NK-92 treated with Interleukin-12 subunit alpha and Interleukin-12 subunit beta, amount 100 ng/mL, for 24 hours (cell line): ENCODE data around the gene PTP4A1.
"Not testable (repeated sequence)": the region's sequence is repeated elsewhere in the genome, so short reads cannot be mapped to it uniquely, and the experiment has no call there.

ENCODE experiments used
- DNase-seq: peaks from one replicate; lab custom pipeline; 2025; lab: John Stamatoyannopoulos, UW

The PTP4A1 gene

DNA sequence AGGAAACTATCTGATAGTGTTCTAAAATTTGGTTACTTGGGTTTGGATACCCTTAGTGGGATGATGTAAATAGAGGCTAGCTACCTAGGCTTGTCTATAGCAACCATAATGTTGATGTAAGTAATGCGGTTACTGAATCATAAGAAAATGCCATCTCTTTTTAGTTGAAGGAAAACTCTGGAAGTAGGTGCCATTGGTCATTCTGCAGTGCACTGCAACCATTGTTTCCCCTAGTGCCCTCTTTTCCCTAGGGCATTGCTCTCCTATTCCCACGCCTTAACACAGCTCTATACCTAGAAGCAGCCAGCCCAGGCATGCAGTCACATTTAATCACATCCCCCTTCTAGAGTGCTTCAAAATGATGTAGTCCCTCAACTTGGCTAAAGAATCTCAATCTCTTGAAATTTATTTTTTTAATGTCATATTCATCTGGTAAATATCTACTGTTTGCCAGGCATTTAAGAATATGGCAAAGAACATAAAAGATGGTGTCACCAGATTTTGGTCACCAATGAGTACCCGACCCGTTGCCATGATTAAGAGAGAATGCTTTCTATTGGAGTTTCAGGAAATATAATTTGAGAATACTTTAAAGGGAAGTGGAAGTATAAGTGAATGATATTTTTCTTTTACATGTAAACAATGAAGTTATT is 10.4 kb downstream of the PTP4A1 start:
- DNase-seq = no peak

GRCh38 chr6:63584125-63584514 is 11.8 kb downstream of the PTP4A1 start:
- DNase-seq = no peak

DNA sequence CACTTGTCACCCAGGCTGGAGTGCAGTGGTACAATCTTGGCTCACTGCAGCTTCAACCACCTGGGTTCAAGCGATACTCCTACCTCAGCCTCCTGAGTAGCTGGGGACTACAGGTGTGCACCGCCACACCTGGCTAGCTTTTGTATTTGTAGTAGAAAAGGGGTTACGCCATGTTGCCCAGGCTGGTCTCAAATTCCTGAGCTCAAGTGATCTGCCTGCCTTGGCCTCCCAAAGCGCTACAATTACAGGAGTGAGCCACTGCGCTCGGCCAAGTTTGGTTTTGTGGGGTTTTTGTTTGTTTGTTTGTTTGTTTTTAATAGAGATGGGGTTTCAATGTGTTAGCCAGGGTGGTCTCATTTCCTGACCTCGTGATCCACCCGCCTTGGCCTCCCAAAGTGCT is 12.3 kb downstream of the PTP4A1 start:
- DNase-seq = no peak

DNA sequence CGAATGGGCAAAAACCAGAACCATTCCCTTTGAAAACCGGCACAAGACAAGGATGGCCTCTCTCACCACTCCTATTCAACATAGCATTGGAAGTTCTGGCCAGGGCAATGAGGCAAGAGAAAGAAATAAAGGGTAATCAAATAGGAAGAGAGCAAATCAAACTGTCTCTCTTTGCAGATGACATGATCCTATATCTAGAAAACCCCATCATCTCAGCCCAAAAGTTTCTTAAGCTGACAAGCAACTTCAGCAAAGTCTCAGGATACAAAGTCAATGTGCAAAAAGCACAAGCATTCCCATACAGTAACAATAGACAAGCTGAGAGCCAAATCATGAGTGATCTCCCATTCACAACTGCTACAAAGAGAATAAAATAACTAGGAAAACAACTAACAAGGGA is 13.4 kb downstream of the PTP4A1 start:
- DNase-seq = not testable (repeated sequence)

GRCh38 chr6:63589952-63590411 is 17.7 kb downstream of the PTP4A1 start:
- no peak for DNase-seq

DNA sequence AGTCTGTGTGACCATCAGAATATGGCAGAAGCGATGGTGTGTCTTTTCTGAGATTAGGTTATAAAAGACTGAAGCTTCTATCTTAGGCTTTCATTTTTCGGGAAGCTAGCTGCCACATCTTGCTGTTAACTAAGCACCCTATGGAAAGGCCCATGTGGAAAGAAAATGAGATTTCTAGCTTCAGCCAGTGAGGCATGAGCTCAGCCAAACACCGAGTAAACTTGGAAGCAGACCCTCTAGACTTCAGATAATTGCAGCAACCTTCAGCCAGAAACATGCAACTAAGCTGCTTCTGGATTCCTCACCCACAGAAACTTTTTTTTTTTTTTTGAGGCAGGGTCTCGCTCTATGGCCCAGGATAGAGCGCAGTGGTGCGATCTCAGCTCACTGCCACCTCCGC is 20.6 kb downstream of the PTP4A1 start:
- DNase-seq = no peak

DNA sequence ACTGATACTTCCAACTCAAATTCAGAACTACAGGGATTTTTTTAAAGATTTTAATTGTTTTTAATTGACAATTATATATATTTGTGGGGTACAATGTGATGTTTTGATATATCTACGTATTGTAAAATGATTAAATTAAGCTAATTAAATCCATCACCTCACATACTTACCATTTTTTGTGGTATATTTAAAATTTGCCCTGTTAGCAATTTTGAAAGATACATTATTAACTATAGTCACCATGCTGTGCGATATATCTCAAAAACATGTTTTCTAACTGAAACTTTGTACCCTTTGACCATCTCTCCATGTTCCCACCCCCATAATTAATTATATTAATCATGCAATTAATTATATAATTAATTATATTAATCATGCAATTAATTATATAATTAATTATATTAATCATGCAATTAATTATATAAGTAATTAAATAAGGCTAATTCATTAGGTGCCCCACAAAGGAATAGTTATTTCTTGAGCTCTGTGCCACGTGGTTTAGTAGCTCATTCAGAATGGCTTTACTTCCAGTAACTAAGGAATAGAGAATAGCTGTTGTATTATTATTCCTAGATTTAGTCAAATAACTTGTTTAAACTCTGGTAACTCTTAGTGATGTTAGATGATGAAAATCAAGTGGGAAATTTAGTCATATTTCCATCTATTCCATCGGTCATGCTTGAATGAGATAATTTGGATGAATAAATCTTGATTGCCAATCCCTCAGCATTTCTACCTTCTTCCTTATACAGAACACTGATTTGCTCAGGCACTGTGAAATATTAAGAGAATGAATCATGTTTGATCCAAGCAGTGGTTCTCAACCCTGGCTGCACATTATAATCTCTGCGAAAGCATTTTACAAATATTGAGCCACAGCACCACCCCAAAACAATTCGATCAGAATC is 25.1 kb downstream of the PTP4A1 start:
- DNase-seq = no peak

DNA sequence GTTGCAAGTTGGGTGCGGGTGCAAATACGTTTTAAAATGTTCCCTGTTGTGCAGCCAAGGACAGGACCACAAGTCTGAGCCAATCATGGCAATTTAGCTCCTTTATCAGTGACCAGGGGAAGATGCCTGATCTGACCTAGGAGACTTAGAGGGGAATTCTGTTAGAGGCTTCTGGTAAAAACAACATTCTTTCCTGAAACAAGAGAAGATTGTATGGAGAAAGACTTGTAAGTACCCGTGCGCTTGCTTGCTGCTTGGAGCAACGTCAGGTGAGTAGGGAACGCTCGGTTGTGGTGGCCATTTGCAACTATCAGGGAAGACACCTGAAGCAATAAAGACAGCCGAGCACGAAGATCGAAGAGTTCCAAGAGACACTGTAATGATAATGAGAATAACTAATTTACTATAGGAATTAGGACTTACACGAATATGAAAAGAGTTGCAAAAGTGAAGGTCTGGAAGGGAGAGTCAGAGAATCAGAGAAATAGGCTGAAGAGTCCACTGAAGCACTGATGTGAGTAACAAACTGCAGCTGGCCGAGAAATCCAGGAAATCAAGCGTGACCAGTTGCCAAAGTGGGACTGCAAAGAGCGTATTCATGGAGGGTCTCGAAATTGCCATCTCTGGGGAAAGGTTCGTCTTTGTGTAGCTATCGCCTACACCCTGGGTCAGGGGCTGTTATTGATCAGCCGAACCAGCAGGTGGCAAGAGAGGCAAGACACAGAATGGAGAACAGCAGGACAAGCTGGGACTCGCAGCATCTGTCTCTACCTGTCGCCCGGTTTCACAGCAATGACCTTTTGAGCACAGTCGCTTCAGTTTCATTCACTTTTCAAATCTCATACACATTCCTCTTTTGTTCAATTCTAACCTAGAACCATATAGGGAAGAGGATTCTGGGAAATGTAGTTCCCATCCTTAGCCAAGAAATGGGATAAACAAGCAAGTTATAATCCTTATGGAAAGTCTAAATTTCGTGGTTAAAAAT is 26.1 kb downstream of the PTP4A1 start:
- peak; percentile 48 for DNase-seq

DNA sequence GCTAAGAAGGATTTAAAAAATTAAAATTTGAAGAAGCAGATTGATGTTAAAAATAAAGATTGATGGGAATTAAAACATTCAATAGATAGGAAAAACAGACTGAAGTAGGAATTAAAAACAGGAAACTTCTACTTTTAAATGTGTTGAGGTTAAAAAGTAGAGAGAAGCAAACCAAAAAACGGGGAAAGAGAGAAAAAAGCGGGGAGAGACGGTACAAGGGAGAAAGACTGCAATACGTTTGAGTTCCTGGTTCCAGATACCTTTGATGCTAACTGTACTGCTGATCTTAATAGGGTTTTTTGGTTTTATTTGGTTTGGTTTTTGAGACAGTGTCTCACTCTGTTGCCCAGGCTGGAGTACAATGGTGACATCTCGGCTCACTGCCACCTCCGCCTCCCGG is 27.0 kb downstream of the PTP4A1 start:
- DNase-seq = no peak

- DNase-seq = no peak
These were observed 27.9 kb downstream of the PTP4A1 start for GRCh38 chr6:63600136-63600535.

GRCh38 chr6:63609231-63609630 is 37.0 kb downstream of the PTP4A1 start:
- DNase-seq = no peak

GRCh38 chr6:63610944-63611343 is 38.7 kb downstream of the PTP4A1 start:
- DNase-seq = no peak

- DNase-seq = no peak
These were observed 39.3 kb downstream of the PTP4A1 start for GRCh38 chr6:63611560-63611959.

GRCh38 chr6:63615590-63615989 is 43.3 kb downstream of the PTP4A1 start:
- DNase-seq = no peak
